Measurements from ENCODE around the gene USP13.

DNA sequence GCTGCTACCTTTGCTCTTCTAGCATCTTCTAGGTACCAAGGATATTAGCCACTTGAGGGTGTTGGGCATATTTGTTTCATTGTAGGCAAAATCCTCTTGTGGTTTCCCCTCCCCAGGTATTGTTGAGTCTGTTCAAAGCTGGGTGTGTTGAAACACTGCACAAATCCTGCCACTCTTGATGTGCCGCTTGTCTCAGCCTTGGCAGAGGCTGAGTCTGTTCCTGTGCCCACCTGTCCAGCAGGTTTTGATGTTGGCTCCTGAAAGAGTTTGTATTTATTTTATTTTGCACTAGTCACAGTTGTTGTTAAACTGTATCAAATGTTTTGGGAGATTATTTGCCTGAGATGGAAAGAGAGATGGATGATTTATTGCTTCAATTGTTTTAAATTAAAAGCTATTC, 136.2 kb downstream of the USP13 start:
- no peak for TF ChIP-seq CTCF (IDR thresholded peaks at IDR 0.05)
- no peak for TF ChIP-seq POLR2A (IDR thresholded peaks at IDR 0.05)
